ENCODE data around the gene BCAS3. TPM values are rescaled to one million over a fixed set of nuclear protein-coding genes. Genes with fewer than 3 reads are reported as not detected.
A peak's percentile ranks its signal among the peaks of the same experiment; 100 is the strongest.

Gene BCAS3
- total and polyA plus RNA-seq, 5 donors from 2014 or later, result 29.7 to 59.1 (median 33.9) TPM

DNA sequence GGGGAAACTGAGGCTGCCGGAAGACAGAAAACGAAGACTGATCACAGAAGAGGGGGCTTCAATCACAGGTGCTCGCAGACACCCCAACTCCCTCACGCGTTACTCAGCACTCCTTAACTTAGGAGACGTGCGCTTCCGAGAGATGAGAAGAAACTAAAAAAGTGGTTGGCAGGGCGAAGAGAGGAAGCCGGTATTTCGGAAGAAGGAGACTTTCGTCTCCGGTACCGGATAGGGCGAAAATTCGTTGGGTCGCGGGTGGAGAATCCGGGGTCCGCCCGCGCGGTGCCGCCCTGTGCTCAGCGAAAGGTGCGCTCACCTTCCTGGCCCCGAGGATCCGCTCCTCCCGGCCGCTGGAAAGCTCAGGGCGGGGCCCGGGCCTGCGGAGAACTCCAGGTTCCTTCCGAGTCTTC lies 721.1 kb downstream of the BCAS3 start:
- H3K9me3 ChIP-seq (ENCODE audit: control insufficient read depth in 2 of 2, low read length in 2 of 2), result no peaks in the 10 kb centered on the region
- Mint-ChIP-seq H3K9me3 (peaks cover 0 to 6% (median 0%) of the 10 kb centered on the region in 7 donors), H3K4me3 (peak overlapping the region in 3 of 4 donors; percentile 48 to 83 (median 66)), H3K27me3 (peaks cover 61% of the 10 kb centered on the region), H3K27ac (no peak overlapping the region), H3K36me3 (no peaks in the 10 kb centered on the region), H3K4me1 (peaks cover 5 to 41% (median 21%) of the 10 kb centered on the region in 4 donors)
- peaks cover 11% of the 10 kb centered on the region for H3K27me3 ChIP-seq (ENCODE audit: control insufficient read depth, insufficient read depth, low read length)
- no peaks in the 10 kb centered on the region for H3K36me3 ChIP-seq (ENCODE audit: control insufficient read depth, insufficient read depth, low read length)
- peaks cover 58% of the 10 kb centered on the region for H3K4me1 ChIP-seq (ENCODE audit: control insufficient read depth, insufficient read depth, low read length, poor library complexity, severe bottlenecking)
- ATAC-seq (ENCODE audit: low read depth in 2 of 2) (no peak), DNase-seq (no peak)
- H3K4me3 ChIP-seq (ENCODE audit: low read depth, low read length), result no peak overlapping the region
- H3K27ac ChIP-seq (ENCODE audit: insufficient read depth, low read length, poor library complexity, severe bottlenecking), result no peak overlapping the region

DNA sequence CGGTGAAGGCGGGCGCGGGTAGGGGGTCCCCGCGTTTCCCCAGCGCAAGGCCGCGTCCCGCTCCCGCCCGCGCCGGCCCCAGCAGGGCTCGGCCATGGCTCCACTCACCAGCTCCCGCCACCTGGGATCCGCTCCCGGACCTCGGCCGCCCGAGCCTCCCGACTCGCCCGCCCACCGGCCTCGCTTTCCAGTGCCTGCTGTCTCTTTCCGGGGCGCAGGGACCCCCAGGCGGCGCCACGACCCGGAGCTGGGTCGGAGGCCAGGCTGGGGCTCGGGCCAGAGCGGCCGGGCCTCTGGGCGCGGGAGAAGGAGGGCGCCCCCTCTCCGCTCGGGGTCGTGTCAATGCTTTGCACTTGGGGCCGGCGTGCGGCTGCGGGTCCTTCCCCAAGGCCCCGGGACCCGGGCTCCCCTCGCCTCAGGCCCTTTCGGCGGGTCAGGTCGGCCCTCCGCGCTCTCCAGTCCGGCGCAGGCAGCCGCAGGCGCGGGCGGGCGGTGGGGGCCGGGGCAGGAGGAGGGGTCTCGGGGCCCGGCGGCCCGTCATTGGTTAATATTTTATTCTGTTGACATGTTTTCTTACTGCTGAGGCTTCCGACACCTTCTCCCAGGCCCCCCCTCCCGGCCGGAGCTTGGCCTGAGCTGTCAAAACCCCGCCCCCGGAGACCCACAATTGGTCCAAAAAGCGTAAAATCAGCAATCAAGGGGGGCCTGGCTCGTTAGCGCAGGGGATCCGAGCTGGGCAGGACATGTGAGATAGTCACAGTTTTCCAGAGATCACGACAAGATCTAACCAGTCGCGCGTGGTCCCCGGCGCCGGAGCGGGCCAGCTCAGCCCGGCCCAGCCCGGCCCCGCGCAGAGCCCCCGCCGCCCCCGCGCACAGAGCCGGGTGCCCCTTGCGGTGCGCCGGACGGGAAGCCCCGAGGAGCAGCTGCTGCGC lies 721.7 kb downstream of the BCAS3 start, which contains the start of gene TBX2:
Gene TBX2 (plus strand): TSS at position 713 of the 935 bp plus-strand sequence. CDS start 334 bp downstream, outside the sequence.
- Histone ChIP-seq H3K27me3 (ENCODE audit: control insufficient read depth, insufficient read depth, low read length) (peaks cover 14% of the 10 kb centered on the region), H3K4me3 (ENCODE audit: low read depth, low read length) (no peak within 1 kb of the TSS), H3K9me3 (ENCODE audit: control insufficient read depth in 2 of 2, low read length in 2 of 2) (no peaks in the 10 kb centered on the region), H3K36me3 (ENCODE audit: control insufficient read depth, insufficient read depth, low read length) (no peaks in the 10 kb centered on the region), H3K27ac (ENCODE audit: insufficient read depth, low read length, poor library complexity, severe bottlenecking) (no peak within 1 kb of the TSS), H3K4me1 (ENCODE audit: control insufficient read depth, insufficient read depth, low read length, poor library complexity, severe bottlenecking) (peaks cover 65% of the 10 kb centered on the region)
- Mint-ChIP-seq H3K27me3 (peaks cover 64% of the 10 kb centered on the region), H3K4me3 (peak within 1 kb of the TSS; percentile 64 to 83 (median 70)), H3K4me1 (peaks cover 5 to 48% (median 23%) of the 10 kb centered on the region in 4 donors), H3K27ac (no peak within 1 kb of the TSS), H3K9me3 (peaks cover 0 to 6% (median 0%) of the 10 kb centered on the region in 7 donors), H3K36me3 (no peaks in the 10 kb centered on the region)
- DNase-seq (no peak), ATAC-seq (ENCODE audit: low read depth in 2 of 2) (no peak)

DNA sequence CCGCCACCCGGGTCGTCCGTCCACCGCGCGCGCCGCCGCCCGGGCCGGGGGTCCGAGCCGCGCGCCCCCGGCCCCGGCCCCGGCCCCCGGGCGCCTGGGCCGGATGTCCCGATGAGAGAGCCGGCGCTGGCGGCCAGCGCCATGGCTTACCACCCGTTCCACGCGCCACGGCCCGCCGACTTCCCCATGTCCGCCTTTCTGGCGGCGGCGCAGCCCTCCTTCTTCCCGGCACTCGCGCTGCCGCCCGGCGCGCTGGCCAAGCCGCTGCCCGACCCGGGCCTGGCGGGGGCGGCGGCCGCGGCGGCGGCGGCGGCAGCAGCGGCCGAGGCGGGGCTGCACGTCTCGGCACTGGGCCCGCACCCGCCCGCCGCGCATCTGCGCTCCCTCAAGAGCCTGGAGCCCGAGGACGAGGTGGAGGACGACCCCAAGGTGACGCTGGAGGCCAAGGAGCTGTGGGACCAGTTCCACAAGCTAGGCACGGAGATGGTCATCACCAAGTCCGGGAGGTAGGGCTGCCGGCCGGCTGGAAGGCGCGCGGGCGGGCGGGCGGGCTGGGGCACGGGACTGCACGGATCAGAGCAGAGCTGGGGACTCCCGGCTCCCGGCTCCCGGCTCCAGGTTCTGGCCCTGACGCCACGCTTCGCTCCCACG lies 722.5 kb downstream of the BCAS3 start:
- Histone ChIP-seq H3K9me3 (ENCODE audit: control insufficient read depth in 2 of 2, low read length in 2 of 2) (no peaks in the 10 kb centered on the region), H3K27me3 (ENCODE audit: control insufficient read depth, insufficient read depth, low read length) (peaks cover 14% of the 10 kb centered on the region), H3K27ac (ENCODE audit: insufficient read depth, low read length, poor library complexity, severe bottlenecking) (no peak overlapping the region), H3K4me3 (ENCODE audit: low read depth, low read length) (no peak overlapping the region), H3K36me3 (ENCODE audit: control insufficient read depth, insufficient read depth, low read length) (no peaks in the 10 kb centered on the region), H3K4me1 (ENCODE audit: control insufficient read depth, insufficient read depth, low read length, poor library complexity, severe bottlenecking) (peaks cover 73% of the 10 kb centered on the region)
- ATAC-seq (ENCODE audit: low read depth in 2 of 2) (no peak), DNase-seq (no peak)
- Mint-ChIP-seq H3K36me3 (no peaks in the 10 kb centered on the region), H3K4me3 (peak overlapping the region in 3 of 4 donors; percentile 64 to 75 (median 71)), H3K9me3 (peaks cover 0 to 6% (median 0%) of the 10 kb centered on the region in 7 donors), H3K4me1 (peaks cover 5 to 50% (median 23%) of the 10 kb centered on the region in 4 donors), H3K27me3 (peaks cover 56% of the 10 kb centered on the region), H3K27ac (no peak overlapping the region)

DNA sequence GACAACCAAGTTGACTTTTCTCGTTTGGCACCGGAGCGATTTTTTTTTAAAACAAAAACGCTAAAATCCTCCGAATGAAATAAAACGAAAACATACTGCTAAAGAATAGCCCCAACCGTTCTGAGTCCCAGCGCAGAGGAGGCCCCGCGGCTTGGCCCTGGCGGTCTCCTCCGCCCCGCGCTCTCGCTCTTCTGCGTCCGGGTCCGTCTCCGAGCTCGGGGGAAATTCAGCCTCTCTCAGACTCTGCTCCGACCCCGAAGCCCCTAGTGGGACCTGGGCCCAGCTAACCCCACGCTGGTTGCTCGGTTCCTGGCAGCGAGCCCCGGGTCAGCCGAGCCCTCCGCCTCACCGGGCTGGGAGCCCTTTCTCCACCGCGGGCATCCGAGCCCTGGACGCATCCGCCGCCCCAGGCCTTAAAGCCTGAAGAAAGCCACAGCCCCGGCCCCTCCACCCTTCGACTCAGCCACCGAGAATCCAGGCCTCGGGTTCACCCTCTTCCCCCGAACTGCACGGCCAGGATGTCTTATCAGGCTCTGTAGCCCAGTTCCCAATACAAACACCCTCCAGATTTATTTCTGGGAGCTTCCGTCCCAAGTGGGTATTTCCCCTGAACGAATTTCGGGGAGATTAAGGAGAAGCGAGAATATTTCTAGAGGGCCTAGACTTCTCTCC lies 723.2 kb downstream of the BCAS3 start:
- Mint-ChIP-seq H3K4me3 (peak overlapping the region; percentile 64 to 83 (median 73)), H3K27ac (no peak overlapping the region), H3K4me1 (peaks cover 5 to 48% (median 23%) of the 10 kb centered on the region in 4 donors), H3K36me3 (no peaks in the 10 kb centered on the region), H3K9me3 (peaks cover 0 to 6% (median 0%) of the 10 kb centered on the region in 7 donors), H3K27me3 (peaks cover 50% of the 10 kb centered on the region)
- H3K27ac ChIP-seq (ENCODE audit: insufficient read depth, low read length, poor library complexity, severe bottlenecking), result no peak overlapping the region
- no peaks in the 10 kb centered on the region for H3K36me3 ChIP-seq (ENCODE audit: control insufficient read depth, insufficient read depth, low read length)
- peaks cover 79% of the 10 kb centered on the region for H3K4me1 ChIP-seq (ENCODE audit: control insufficient read depth, insufficient read depth, low read length, poor library complexity, severe bottlenecking)
- H3K27me3 ChIP-seq (ENCODE audit: control insufficient read depth, insufficient read depth, low read length), result peaks cover 14% of the 10 kb centered on the region
- DNase-seq (no peak), ATAC-seq (ENCODE audit: low read depth in 2 of 2) (no peak)
- no peaks in the 10 kb centered on the region for H3K9me3 ChIP-seq (ENCODE audit: control insufficient read depth in 2 of 2, low read length in 2 of 2)
- H3K4me3 ChIP-seq (ENCODE audit: low read depth, low read length), result no peak overlapping the region

DNA sequence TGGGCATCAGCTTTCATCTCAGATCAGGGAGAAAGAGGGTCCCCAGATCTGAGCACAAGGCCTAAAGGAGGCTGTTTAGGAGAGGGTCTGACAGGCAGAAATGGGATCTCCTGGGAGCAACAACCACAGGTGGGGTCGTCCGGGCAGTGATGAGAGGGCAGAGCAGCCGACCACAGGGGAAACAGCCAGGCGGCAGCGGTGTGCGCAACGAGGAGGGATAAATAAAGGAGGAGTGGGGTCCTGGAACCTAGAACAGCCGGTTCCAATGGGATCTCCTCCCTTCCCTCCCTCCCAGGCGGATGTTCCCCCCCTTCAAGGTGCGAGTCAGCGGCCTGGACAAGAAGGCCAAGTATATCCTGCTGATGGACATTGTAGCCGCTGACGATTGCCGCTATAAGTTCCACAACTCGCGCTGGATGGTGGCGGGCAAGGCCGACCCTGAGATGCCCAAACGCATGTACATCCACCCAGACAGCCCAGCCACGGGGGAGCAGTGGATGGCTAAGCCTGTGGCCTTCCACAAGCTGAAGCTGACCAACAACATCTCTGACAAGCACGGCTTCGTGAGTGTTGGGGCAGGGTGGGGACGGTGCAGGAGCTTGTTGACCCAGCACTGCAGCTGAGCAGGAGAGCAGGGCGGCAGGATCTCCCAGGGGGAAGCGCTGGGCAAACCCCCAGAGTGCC lies 723.9 kb downstream of the BCAS3 start:
- H3K27ac Mint-ChIP-seq, result no peak overlapping the region

DNA sequence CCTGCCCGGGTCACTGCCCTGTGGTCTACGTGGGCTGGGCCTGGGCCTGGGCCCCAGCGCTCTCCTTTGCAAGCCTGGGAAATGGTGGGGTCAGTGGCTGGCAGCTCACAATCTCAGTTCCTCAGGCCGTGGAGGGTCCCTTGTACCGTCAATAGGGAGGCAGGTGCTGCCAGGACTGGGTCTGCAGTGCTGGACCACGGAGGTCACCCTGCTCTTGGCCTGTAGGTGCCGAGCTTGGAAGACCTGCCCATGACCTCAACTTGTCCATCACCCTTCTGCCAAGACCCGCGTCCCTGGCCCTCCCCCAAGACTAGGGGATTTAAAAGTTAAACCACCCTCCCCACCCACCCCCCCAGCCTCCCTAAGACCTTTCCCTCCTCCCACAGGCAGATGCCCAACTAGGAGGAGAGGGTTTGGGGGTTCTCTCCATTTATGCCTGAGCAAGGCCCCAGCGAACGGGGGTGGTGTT lies 724.5 kb downstream of the BCAS3 start:
- H3K36me3 Mint-ChIP-seq, result no peaks in the 10 kb centered on the region
- H3K27me3 Mint-ChIP-seq, result peaks cover 61% of the 10 kb centered on the region
- H3K27ac Mint-ChIP-seq, result no peak overlapping the region
- Histone ChIP-seq H3K36me3 (ENCODE audit: control insufficient read depth, insufficient read depth, low read length) (no peaks in the 10 kb centered on the region), H3K4me3 (ENCODE audit: low read depth, low read length) (no peak overlapping the region), H3K27ac (ENCODE audit: insufficient read depth, low read length, poor library complexity, severe bottlenecking) (no peak overlapping the region), H3K4me1 (ENCODE audit: control insufficient read depth, insufficient read depth, low read length, poor library complexity, severe bottlenecking) (peaks cover 70% of the 10 kb centered on the region), H3K27me3 (ENCODE audit: control insufficient read depth, insufficient read depth, low read length) (peaks cover 17% of the 10 kb centered on the region), H3K9me3 (ENCODE audit: control insufficient read depth in 2 of 2, low read length in 2 of 2) (no peaks in the 10 kb centered on the region)
- H3K4me3 Mint-ChIP-seq, result peak overlapping the region; percentile 44 to 83 (median 73)
- H3K4me1 Mint-ChIP-seq, result peaks cover 5 to 53% (median 24%) of the 10 kb centered on the region in 4 donors
- H3K9me3 Mint-ChIP-seq, result peaks cover 0 to 6% (median 0%) of the 10 kb centered on the region in 7 donors
- ATAC-seq (ENCODE audit: low read depth in 2 of 2) (no peak), DNase-seq (no peak)

More for the DNA sequence above, 723.9 kb downstream of the BCAS3 start:
- Histone ChIP-seq H3K4me1 (ENCODE audit: control insufficient read depth, insufficient read depth, low read length, poor library complexity, severe bottlenecking) (peaks cover 76% of the 10 kb centered on the region), H3K9me3 (ENCODE audit: control insufficient read depth in 2 of 2, low read length in 2 of 2) (no peaks in the 10 kb centered on the region), H3K27me3 (ENCODE audit: control insufficient read depth, insufficient read depth, low read length) (peaks cover 14% of the 10 kb centered on the region), H3K4me3 (ENCODE audit: low read depth, low read length) (no peak overlapping the region), H3K27ac (ENCODE audit: insufficient read depth, low read length, poor library complexity, severe bottlenecking) (no peak overlapping the region), H3K36me3 (ENCODE audit: control insufficient read depth, insufficient read depth, low read length) (no peaks in the 10 kb centered on the region)
- ATAC-seq (ENCODE audit: low read depth in 2 of 2) (no peak), DNase-seq (no peak)
- Mint-ChIP-seq H3K36me3 (no peaks in the 10 kb centered on the region), H3K4me3 (peak overlapping the region in 3 of 4 donors; percentile 31 to 83 (median 37)), H3K27me3 (peaks cover 55% of the 10 kb centered on the region), H3K4me1 (peaks cover 5 to 52% (median 24%) of the 10 kb centered on the region in 4 donors), H3K9me3 (peaks cover 0 to 6% (median 0%) of the 10 kb centered on the region in 7 donors)
